NCI-H146 treated with DMSO at 0.1 percent for 48 hours (cell line): Measurements from ENCODE around the gene CEP104.
"Not testable (repeated sequence)": the region's sequence is repeated elsewhere in the genome, so short reads cannot be mapped to it uniquely, and the experiment has no call there.

Source experiments
- DNase-seq: peaks from one replicate; lab custom pipeline; 2025; ENCODE audit not compliant: unreplicated experiment; lab: John Stamatoyannopoulos, UW

Gene CEP104

DNA sequence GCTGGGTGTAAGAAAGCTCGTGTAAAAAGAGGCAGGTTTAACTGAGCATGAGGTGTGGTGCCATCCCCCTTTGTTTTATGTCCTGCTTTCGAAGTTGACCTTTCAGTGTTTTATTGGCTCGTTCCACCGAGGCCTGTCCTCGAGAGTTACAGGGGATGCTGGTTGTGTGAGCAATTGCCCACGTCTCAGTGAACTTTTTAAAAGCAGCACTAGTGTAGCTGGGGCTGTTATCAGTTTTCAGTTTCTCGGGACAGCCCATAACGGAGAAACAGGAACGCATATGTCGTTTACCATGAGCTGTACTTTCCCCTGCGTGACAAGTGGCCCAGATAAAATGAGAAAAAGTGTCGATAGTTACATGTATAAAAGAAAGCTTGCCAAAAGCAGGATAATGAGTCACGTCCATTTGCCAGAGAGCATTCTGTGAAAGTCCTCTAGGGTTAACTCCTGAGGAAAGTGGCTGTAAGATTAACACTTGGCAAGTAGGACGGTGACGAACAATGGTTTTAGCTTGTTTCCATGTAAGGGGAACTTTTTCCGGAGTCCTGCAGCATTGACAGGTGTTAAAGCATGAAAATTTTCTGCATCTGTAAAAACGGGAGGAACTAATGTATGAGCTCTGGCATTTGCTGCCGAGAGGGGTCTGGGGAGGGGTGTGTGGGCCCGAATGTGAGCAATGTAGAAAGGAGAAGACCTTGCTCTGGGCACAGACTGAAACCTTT, 52.9 kb downstream of the CEP104 start:
- no peak for DNase-seq

DNA sequence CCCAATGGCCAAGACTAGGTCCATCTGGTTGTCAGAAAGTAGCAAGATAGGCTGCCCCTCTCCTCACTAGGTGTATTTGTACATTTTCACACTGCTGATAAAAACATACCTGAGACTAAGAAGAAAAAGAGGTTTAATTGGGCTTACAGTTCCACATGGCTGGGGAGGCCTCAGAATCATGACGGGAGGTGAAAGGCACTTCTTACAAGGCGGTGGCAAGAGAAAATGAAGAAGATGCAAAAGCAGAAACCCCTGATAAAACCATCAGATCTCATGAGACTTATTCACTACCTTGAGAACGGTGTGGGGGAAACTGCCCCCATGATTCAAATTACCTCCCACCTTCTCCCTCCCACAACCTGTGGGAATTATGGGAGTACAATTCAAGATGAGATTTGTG, 56.2 kb downstream of the CEP104 start:
- not testable (repeated sequence) for DNase-seq

- DNase-seq = no peak
These were observed 56.9 kb downstream of the CEP104 start for GRCh38 chr1:3799976-3800685.

- peak; percentile 62 for DNase-seq
These were observed 60.6 kb downstream of the CEP104 start, which contains the start of gene LRRC47 for GRCh38 chr1:3796215-3797061. Gene LRRC47, minus strand, starts transcription at chr1:3796498. Its CDS starts 22 bp downstream, at chr1:3796476.

DNA sequence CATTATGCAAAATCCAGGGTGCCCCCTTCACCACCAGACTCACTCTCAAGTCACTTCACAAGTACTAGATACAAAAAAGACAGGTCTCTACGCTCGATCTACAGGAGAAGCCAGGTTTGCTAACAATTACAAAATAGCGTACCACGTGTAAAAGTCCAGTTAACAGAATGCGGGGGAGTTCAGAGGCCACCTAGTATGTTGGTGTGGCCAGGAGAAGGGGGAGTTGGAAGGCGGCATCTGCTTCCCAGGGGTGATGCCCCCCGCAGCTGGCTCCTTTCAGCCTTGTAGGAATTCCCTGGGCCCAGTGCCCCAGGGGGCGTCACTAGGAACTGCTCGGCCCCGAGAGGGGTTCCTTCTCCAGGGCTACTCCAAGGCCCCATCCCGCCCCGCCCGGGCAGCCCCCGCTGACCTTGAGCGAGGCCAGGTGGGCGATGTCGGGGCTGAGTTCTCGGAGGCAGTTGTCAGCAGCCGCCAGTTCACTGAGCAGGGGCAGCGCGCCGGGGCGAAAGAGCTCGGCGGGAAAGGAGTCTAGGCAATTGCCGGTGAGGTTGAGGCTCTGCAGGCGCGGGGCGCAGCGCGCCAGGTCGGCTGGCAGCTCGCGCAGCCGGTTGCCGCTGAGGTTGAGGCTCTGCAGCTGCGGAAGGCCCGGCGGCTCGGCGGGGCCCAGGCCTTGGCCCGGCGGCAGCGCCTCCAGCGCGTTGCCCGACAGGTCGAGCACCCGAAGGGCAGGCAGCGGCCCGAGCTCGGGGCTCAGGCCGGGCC, 61.4 kb downstream of the CEP104 start:
- DNase-seq = no peak

DNA sequence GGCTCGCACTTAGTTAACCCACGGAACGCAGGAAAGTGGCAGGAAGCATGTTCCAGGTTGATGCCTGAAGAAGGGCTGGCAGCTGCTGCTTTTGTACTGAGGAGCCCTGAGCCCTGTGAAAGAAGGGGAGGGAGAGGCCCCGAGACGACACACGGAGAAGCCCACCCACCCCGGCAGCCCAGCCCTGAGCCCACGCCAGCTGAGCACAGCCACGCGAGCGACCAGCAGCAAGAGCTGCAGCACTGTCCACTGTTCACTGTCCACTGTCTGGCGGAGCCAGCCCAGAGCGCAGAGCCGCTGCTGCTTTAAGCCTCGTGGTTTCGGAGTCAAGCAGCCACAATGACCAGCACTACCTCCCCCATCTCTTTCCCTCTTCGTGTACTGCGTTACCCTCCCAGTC, 66.1 kb downstream of the CEP104 start:
- no peak for DNase-seq

DNA sequence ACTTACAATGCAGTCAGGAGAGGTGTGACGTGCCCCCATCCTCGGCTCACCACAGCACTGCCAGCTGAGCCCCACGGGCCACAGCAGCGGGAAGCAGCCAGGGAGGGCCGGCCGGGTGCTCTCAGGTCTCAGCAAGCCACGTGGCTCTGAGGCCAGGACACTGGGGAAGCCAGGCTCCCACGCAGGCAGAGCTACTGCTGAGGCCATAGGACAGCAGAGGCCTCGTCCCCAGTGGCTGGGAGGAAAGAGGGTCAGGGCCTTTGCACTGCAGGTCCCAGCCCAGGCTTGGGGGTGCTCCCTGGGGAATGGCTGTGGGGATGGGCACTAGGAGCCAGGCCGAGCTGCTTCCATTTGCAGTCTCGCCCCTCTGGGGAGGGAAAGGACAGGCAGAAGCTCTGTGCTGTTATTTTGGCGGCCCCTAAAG, 66.5 kb downstream of the CEP104 start:
- no peak for DNase-seq

DNA sequence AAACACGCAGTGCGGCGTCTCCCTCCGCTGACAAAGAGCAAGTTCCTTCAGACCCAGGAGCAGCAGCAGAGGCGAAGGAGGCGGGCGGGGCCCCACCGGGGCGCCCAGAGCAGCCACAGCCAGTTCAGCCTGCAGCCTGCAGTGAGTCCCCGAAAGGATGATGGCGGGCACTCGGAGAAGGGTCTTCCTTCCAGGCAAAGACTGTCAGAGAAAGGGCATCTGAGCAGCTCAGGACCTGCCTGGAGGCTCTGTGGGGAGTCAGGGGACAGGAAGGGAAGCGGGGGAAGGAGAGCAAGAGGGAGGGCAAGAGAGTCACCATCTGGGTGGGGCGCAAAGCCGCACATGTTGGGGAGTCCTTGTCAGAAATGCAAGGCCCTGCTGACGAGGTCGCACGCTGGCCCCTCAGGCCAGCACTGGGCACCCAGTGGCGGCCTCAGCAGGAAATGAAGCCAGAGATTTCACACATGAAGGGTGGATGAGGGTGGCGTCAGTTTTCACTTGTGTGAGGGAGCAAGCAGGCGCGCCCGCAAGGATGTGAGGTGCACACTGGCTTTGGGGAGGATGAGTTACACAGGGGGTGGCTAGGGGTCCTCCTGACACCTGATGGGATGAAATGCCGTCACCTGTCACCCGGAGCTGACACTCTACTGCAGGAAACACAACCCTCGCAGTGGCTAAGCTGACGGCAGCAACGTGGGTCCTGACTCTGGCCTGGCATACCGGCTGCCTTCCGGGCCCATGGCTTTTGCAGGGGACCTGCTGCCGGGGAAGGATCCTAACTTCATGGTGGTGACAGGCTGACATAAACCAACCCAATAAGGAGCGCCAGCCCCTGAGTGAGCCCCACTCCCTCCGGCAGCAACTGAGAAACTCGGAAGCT, 67.3 kb downstream of the CEP104 start:
- no peak for DNase-seq

DNA sequence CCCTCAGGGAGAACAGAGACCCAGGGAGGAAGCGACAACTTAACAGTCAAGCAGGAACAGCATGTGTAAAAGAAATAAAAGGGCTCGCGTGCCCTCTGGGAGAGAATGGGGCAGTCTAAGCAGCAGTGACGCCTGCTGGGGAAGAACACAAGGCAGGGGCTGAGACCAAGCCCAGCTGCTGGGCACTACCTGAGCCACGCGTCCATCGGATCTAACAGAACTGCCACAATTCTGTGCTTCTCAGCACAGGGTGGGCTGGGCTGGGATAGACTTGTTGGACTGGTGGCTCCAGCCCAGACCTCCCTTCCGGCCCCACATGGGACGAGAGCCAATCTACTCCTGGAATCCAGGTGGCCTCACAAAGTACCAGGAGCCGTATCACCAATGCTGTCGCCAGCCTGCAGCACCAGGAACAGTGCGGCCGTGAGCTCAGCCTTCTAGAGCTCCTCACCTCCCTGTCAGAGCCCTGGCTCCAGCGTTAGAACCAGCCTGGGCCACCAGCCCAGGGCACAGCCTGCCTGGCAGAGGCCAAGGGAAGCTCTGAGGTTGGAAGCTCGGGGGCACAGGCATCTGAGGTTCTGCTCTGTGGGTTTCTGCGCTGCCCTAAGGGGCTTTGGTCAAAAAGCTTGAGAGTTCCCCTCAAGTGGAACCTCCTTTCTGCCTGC, 68.1 kb downstream of the CEP104 start:
- no peak for DNase-seq

DNA sequence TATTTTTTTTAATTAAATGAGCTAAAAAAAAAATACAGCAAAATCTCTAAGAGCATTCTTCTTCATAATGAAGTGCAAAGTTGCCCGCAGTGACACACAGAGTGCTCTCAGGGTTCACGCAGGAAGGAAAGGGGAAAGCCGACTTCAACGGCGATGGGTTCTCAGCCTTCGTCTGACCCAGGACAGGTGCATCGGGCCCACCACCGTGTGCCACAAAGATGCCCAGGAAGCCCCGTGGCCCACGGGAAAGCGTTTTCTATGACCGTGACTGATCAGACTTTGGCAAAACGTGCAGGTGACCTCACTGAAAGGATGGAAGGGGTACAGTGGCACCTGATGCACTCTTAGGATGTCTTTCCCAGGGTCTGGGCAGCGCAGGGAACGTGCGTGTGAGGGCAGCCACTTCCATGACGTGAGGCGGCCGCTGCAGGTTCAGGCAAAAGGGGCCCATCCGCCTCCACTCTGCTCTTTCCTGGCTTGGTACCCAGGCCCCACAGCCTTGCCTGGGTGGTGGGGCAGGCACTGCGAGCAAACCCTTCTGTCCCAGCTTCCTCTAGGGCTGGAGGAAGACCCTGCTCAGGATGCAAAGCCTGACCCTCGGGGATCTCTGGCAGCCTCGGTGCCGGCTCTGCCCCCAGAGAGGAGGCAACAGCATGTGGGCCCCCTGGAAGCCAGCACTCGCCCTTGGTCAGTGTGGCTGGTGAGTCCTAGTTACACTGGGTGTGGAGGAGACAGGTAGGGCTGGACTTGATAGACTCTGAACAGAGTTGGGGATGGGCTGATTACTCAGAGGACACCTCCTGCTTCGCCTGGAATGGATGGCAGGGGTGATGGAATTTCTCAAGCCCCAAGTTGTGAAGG, 69.0 kb downstream of the CEP104 start:
- no peak for DNase-seq

DNA sequence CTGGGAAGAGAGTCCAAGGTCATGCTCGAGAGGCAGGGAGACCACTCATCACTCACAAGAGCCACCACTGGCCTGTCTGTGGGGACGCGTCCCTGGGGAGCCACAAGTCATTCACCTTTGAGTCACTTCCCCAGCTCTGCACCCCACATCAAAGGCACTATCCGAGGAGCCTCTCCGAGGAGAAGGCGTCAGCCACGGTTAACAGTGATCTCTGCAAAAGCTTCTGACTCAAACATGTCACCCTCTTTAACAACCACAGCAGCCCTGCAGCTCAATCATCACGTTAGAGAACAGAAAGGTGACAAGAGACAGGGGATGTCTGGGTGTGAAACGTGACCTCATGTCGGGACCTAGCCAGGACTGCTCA, 69.7 kb downstream of the CEP104 start:
- no peak for DNase-seq

- DNase-seq = no peak
These were observed 70.3 kb downstream of the CEP104 start for GRCh38 chr1:3786468-3787348.

DNA sequence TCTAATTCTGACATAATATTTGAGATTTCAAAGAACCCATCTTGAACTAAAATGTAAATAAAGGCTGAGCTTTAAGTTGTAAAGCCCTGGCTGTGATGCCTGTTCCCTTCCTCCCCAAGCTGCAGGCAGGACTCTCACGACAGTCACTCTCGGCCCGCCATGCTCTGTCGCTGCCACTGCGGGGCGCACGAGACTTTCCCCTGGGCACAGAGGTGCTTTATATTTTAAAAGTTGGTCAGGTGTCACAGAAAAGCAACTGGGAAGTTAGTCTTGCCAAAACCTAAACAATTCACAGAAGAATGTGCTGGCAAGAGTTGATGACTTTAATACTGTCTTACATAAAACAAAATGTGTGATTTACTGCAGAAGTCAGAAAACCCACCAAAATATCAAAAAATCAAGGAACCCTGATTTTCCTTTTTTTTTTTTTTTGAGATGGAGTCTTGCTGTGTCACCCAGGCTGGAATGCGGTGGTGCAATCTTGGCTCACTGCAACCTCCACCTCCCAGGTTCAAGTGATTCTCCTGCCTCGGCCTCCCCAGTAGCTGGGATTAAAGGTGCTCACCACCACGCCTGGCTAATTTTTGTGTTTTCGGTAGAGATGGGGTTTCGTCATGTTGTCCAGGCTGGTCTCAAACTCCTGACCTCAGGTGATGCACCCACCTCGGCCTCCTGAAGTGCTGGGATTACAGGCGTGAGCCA, 71.4 kb downstream of the CEP104 start:
- no peak for DNase-seq

DNA sequence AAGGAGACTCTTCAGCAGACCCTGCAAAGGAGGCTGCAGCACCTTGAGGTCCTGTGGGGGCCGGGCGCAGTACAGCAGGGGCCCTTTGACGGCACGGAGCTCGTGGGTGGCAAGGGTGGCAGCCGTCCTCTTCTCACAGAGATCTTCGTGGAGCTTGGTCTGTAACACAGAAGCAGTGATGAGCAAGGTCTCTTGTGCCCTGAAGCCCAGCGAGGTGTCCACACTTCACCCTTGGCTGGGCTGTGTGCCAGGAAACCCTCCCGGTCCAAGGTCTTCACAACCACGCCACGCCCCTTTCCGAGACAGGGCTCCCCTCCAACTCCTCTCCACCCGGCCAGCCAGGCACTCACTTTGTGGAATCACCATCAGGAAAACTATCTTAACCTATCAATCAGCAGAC, 72.0 kb downstream of the CEP104 start:
- no peak for DNase-seq

- DNase-seq = no peak
These were observed 73.1 kb downstream of the CEP104 start for GRCh38 chr1:3783651-3784474.

GRCh38 chr1:3780901-3781300, 76.1 kb downstream of the CEP104 start:
- no peak for DNase-seq
